ENCODE results near the gene PSMB5. TPM values are rescaled to one million over a fixed set of nuclear protein-coding genes. Genes with fewer than 3 reads are reported as not detected.

The PSMB5 gene
- total and polyA plus RNA-seq, 2 experiments from 2014 or later = 171 to 319 TPM

DNA sequence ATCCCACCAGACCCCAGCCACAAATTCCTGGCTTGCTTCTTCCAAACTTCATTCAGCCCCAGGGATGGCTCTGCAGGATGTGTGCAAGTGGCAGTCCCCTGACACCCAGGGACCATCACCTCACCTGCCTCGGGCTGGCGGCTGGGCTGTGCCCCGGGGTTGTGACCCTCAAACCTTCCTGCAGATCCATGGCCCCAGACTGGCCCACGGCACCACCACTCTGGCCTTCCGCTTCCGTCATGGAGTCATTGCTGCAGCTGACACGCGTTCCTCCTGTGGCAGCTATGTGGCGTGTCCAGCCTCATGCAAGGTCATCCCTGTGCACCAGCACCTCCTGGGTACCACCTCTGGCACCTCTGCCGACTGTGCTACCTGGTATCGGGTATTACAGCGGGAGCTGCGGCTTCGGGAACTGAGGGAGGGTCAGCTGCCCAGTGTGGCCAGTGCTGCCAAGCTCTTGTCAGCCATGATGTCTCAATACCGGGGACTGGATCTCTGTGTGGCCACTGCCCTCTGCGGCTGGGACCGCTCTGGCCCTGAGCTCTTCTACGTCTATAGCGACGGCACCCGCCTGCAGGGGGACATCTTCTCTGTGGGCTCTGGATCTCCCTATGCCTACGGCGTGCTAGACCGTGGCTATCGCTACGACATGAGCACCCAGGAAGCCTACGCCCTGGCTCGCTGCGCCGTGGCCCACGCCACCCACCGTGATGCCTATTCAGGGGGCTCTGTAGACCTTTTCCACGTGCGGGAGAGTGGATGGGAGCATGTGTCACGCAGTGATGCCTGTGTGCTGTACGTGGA, 7.7 kb upstream of the PSMB5 start, which contains the start of gene PSMB11:
Gene PSMB11, plus strand, starts transcription at position 51 of the 804 bp plus-strand sequence. Its CDS starts 14 bp downstream, at position 65.
- Histone ChIP-seq H3K9me3 (ENCODE audit: low read depth) (no peaks in the 10 kb centered on the region), H3K4me1 (ENCODE audit: insufficient read depth) (no peaks in the 10 kb centered on the region), H3K4me3 (no peak within 1 kb of the TSS), H3K27ac (no peak within 1 kb of the TSS), H3K27me3 (no peaks in the 10 kb centered on the region), H3K36me3 (replicated peaks; ENCODE audit: insufficient read depth, low read depth) (no peaks in the 10 kb centered on the region), H3K4me2 (no peak within 1 kb of the TSS), H4K20me1 (ENCODE audit: insufficient read depth, poor library complexity, severe bottlenecking) (no peaks in the 10 kb centered on the region), H2AFZ (no peak within 1 kb of the TSS), H3K9me2 (replicated peaks; ENCODE audit: insufficient read depth) (no peaks in the 10 kb centered on the region), H3K79me2 (no peaks in the 10 kb centered on the region)
- no peak for DNase-seq (ENCODE audit: low spot score)
- WGBS (ENCODE audit: low lambda C conversion rate, missing lambda C conversion rate) = 97% methylated on average over 36 of the region's 36 CpGs
- no peak for TF ChIP-seq EZH2 (IDR thresholded peaks at IDR 0.05; ENCODE audit: borderline replicate concordance)
- TF ChIP-seq, protein P1, sequence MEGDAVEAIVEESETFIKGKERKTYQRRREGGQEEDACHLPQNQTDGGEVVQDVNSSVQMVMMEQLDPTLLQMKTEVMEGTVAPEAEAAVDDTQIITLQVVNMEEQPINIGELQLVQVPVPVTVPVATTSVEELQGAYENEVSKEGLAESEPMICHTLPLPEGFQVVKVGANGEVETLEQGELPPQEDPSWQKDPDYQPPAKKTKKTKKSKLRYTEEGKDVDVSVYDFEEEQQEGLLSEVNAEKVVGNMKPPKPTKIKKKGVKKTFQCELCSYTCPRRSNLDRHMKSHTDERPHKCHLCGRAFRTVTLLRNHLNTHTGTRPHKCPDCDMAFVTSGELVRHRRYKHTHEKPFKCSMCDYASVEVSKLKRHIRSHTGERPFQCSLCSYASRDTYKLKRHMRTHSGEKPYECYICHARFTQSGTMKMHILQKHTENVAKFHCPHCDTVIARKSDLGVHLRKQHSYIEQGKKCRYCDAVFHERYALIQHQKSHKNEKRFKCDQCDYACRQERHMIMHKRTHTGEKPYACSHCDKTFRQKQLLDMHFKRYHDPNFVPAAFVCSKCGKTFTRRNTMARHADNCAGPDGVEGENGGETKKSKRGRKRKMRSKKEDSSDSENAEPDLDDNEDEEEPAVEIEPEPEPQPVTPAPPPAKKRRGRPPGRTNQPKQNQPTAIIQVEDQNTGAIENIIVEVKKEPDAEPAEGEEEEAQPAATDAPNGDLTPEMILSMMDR (IDR thresholded peaks at IDR 0.05; ENCODE audit: poor library complexity) = no peak
- no peak for TF ChIP-seq EZH2phosphoT487 (IDR thresholded peaks at IDR 0.05; ENCODE audit: low read depth, severe bottlenecking, unreplicated experiment)

DNA sequence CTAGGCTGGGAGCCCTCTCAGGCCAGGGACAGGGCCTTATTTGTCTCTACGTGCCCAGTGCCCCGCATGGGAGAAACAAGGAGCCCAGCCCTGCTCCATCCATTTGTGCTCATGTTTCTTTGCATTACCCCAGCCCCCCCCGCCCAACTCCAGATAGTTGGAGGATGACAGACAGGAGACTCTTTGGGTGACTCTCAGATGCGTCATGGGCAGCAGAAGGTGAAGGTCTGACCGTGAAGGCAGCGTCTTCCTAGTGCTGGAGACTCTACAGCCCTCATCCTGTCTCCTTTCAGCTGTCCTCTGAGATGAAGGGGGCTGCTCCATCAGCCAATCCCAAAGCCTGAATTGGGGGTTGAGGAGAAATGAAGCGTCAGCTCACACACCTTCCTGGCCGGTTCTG, 7.0 kb upstream of the PSMB5 start:
- Histone ChIP-seq H3K27me3 (no peaks in the 10 kb centered on the region), H3K4me3 (no peak overlapping the region), H3K4me1 (ENCODE audit: insufficient read depth) (no peaks in the 10 kb centered on the region), H3K9me2 (replicated peaks; ENCODE audit: insufficient read depth) (no peaks in the 10 kb centered on the region), H3K27ac (no peak overlapping the region), H4K20me1 (ENCODE audit: insufficient read depth, poor library complexity, severe bottlenecking) (no peaks in the 10 kb centered on the region), H3K9me3 (ENCODE audit: low read depth) (no peaks in the 10 kb centered on the region), H3K79me2 (no peaks in the 10 kb centered on the region), H3K36me3 (replicated peaks; ENCODE audit: insufficient read depth, low read depth) (no peaks in the 10 kb centered on the region), H2AFZ (no peak overlapping the region), H3K4me2 (no peak overlapping the region)
- TF ChIP-seq, protein P1 (IDR thresholded peaks at IDR 0.05; ENCODE audit: poor library complexity) = no peak
- TF ChIP-seq EZH2 (IDR thresholded peaks at IDR 0.05; ENCODE audit: borderline replicate concordance) (no peak), EZH2phosphoT487 (IDR thresholded peaks at IDR 0.05; ENCODE audit: low read depth, severe bottlenecking, unreplicated experiment) (no peak)
- 88% methylated on average over 8 of the region's 8 CpGs for WGBS (ENCODE audit: low lambda C conversion rate, missing lambda C conversion rate)
- no peak for DNase-seq (ENCODE audit: low spot score)

DNA sequence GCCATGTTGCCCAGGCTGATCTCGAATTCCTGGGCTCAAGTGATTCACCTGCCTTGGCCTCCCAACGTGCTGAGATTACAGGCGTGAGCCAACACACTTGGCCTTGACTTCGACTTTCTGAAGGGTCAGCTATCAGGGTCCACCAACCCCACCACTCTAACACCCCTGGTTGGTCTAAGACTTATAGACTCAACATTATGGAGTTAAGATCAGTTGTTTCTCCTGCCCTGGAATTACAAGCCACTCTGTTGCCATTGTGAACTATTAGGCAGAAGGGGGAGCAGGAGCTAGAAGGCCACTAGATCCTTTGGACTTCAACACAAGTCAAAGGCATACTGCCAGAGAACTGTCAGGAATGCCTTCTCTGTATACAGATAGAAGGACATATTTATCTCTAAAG, 5.4 kb upstream of the PSMB5 start:
- Histone ChIP-seq H3K27ac (no peak overlapping the region), H2AFZ (no peak overlapping the region), H3K4me3 (no peak overlapping the region), H3K27me3 (no peaks in the 10 kb centered on the region), H3K9me3 (ENCODE audit: low read depth) (no peaks in the 10 kb centered on the region), H3K9me2 (replicated peaks; ENCODE audit: insufficient read depth) (no peaks in the 10 kb centered on the region), H4K20me1 (ENCODE audit: insufficient read depth, poor library complexity, severe bottlenecking) (no peaks in the 10 kb centered on the region), H3K4me1 (ENCODE audit: insufficient read depth) (peaks cover 3% of the 10 kb centered on the region), H3K79me2 (no peaks in the 10 kb centered on the region), H3K36me3 (replicated peaks; ENCODE audit: insufficient read depth, low read depth) (no peaks in the 10 kb centered on the region), H3K4me2 (no peak overlapping the region)
- DNase-seq (ENCODE audit: low spot score) = no peak
- no peak for TF ChIP-seq EZH2phosphoT487 (IDR thresholded peaks at IDR 0.05; ENCODE audit: low read depth, severe bottlenecking, unreplicated experiment)
- TF ChIP-seq, protein P1 (IDR thresholded peaks at IDR 0.05; ENCODE audit: poor library complexity) = no peak
- TF ChIP-seq EZH2 (IDR thresholded peaks at IDR 0.05; ENCODE audit: borderline replicate concordance) = no peak
- WGBS (ENCODE audit: low lambda C conversion rate, missing lambda C conversion rate) = 85% methylated on average over 4 of the region's 4 CpGs

Measured in hepatocyte (in vitro differentiated cells).